HG03571 (cell line): ENCODE measurements around the gene TTC7B.

Experiments
- ATAC-seq: cut with Tn5 transposase; IDR thresholded peaks from one replicate; pipeline ENCODE4 v1.9.1; 2021; ENCODE audit not compliant: unreplicated experiment

Gene TTC7B

DNA sequence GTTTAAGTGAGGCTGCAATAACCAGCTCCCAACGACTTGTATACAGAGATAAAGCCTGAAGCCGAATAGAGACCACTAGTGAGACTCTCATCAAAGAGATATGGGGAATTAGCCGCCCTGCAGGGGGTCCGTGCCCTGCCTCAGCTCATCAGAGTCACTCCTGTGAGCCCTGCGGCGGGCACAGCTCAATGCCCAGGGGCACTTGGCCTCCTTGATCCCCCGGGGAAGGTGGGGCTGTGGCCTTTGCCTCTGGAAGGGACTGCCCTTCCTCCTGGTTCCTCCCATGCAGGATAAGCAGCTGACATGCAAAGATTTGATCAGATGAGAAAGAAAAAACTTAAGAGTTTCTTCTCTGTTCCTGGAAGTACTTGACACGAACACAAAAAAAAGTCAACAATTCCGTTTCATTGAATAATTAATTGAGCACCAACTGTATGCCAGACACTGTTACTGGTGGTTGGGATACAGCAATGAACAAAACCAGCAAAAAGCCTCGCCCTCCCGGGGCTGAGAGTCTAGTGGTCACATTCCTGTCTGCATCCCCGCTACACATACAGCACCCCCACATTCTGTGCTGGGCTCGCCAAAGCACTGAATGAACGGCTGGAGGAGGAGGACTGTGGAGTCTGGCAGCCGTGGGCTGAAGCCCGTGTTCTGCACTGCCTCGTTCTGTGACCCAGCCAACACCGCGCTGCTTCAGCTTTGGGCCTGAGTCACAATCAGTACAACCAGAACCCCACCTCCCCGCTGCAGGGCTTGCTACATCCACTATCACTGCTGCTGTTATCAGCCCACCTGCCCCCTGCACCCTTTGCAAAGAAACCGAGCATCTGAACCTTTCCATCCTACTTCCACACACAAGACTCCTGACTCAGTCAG is 10.3 kb downstream of the TTC7B start:
- ATAC-seq, result no peak

DNA sequence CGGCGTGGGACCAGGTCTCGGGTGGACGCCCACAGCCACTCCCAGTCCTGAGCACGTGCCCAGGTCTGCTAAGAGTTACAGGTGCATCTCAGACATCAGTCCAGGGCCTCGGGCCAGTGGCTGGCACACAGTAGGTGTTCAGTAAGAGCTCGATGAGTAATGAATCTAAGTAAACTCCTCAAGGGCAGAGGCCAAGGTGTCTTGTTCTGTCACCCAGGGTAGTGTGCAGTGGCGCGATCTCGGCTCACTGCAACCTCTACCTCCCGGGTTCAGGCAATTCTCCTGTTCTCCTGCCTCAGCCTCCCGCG is 11.2 kb downstream of the TTC7B start:
- no peak for ATAC-seq

- ATAC-seq, result no peak
Measured at GRCh38 chr14:90804292-90805083, 11.7 kb downstream of the TTC7B start.

GRCh38 chr14:90803249-90803648 is 13.0 kb downstream of the TTC7B start:
- ATAC-seq, result no peak

DNA sequence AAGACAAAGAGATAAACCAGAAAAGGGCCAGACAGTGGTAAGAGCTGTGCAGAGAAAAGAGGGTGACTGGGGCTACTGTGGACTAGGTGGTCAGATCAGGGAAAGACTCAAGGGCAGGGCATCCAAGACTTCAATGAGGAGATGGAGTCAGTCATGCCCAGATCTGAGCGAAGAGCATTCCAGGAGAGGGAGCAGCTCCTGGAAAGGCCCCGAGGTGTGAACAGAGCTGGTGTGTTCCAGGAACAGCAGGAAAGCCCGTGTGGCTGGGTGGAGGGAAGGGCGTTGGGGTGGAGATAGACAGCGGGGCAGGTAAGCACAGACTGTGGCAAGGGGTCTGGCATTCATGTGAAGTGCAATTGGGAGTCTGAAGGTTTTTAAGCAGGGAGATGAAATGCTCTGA is 16.8 kb downstream of the TTC7B start:
- no peak for ATAC-seq

DNA sequence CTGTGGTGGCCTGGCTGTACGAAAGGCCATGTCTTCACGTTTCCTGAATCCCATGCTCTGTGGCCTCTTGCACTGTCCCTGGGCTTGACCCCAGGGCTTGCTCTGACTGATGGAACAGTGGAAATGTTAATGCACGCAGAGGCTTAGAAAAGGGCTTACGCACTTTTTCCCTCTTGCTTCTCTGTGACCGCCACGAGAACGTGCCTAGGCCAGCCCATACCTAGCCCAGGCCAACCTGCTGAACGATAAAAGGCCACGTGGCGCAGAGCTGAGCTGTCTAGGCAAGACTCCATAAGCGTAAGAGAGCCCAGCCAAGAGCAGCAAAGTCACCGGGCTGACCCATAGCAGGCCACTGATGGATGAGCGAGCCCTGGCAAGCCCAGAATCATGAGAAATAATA is 18.3 kb downstream of the TTC7B start:
- ATAC-seq, result no peak

- no peak for ATAC-seq
Measured at GRCh38 chr14:90797451-90797850, 18.8 kb downstream of the TTC7B start.

DNA sequence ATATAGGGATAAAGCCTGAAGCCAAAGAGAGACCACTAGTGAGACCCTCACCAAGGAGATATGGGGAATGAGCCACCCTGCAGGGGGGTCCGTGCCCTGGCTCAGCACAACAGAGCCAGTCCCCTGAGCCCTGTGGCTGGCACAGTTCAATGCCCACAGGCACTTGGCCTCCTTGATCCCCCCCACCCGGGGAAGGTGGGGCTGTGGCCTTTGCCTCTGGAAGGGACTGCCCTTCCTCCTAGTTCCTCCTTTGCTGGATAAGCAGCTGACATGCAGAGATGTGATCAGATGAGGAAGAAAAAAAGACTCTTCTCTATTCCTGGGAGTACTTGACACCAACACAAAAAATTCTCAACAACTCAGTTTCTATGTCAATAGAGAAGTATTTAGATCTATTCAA is 19.9 kb downstream of the TTC7B start:
- ATAC-seq, result no peak

GRCh38 chr14:90795744-90796143 is 20.5 kb downstream of the TTC7B start:
- ATAC-seq, result no peak

DNA sequence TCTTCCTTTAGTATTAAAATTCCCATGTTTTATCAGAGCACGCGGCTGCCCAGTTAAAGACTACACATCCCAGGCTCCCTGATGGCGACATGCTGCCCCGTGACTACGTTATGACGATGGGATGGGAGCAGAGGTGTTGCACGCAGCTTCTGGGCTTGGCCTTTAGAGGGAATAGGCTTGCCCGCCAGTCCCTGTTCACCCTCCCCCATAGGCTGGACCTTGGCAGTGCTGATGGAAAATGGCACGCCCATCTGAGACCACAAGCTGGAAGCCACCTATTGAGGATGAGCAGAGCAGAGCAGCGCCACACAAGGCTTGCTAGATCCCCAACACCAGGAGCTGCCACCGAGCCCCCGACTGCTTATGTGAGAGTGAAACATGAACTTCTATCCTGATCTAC is 24.7 kb downstream of the TTC7B start:
- no peak for ATAC-seq

GRCh38 chr14:90788031-90788430 is 28.2 kb downstream of the TTC7B start:
- no peak for ATAC-seq

DNA sequence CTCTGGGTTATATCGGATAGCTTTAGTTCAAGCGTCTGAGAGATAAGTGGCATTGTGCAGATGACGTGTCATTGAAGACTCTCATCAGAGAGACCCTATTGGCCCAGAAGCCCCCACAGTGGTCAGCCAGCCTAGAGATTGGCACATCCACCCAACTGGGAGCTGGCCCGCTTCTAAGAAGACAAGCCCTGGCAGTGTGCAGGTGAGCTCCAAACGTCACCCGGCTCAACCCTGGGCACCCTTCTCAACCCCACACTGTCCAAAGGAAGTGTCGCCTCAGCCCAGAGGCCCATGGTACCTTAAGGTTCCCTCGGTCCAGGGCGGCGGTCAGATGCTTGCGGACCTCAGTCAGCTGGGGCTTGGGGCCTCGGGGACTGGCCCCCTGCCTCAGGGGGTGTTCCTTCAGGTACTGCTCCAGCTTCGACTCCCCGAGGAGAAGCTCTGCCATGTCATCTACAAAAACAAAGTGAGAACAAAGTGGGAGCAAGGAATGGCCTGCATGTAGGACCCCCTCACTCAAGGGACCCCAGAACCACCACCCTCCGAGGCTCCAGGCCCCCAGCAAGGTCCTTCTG is 30.3 kb downstream of the TTC7B start:
- ATAC-seq, result no peak

GRCh38 chr14:90785471-90785870 is 30.8 kb downstream of the TTC7B start:
- no peak for ATAC-seq

DNA sequence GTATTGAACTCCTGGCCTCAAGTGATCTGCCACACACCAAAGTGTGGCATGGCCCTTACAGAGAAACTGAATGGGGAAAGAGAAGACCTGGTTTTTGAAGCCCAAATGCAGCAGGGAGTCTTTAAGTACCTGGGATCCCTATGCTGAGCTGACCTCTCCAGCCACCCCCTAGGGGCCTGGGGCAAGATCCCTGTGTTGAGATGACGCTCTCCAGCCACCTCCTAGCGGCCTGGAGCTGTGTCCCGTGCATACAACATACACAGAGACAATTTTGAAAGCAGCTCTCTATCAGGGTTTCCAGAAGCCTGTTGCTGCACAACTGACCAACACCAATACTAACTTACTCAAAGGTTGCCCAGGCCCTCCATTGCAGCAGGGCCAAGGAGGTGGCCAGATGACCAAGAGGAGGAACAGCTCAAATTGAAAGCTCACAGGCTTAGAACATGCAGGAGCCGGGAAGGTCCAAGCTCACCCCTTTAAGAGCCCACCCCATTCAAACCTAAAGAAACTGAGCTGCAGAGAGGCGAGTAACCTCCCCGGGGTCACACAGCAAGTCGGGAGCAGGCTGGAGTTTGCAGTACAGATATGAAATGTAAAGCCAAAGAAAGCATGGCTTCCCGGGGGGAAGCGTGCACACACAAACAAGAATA is 31.5 kb downstream of the TTC7B start:
- no peak for ATAC-seq

DNA sequence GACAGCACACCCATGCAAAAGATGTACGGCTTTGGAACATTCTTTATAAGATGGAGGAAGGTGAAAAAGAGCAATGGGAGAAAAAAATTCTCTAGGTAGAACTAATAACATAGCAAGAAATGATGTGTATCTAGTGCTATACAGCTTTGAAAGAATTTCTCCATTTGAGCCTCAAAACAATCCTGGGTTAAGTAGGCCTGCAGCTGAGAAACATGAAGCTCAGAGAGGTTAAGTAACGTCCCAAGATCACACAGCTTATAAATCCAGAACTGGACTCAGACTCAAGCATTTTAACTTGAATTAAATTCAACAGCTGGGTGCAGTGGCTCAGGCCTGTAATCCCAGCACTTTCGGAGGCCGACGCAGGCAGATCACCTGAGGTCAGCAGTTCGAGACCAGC is 32.9 kb downstream of the TTC7B start:
- ATAC-seq, result no peak

DNA sequence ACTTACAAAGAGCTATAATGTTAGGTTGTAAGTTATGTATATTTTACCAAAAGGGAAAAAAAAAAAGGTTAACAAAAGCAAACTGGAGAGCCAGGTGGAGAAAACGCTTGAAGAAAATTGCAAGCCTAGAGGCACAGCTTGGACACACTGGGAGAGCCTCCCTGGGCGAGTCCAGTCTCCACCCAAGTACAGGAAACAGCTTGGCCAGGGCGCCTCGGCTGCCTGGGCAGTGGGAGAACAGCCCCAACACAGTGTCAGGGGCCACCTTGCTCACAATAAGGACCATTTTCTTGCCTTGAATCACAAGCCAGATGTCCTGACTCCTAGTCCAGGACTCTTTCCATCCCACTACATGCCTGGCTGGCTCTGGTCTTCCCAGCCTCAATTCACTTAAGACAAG is 33.3 kb downstream of the TTC7B start:
- no peak for ATAC-seq

GRCh38 chr14:90781876-90782275 is 34.4 kb downstream of the TTC7B start:
- ATAC-seq, result no peak

- ATAC-seq, result no peak
Measured at GRCh38 chr14:90781344-90781761, 34.9 kb downstream of the TTC7B start.

- no peak for ATAC-seq
Measured at GRCh38 chr14:90780519-90780918, 35.7 kb downstream of the TTC7B start.

GRCh38 chr14:90778571-90779255 is 37.5 kb downstream of the TTC7B start:
- ATAC-seq, result no peak
